Measurements from ENCODE around the gene TOR1AIP2.

GRCh38 chr1:179923029-179923428 lies 45.4 kb upstream of the TOR1AIP2 start:
- TF ChIP-seq EZH2 (IDR thresholded peaks at IDR 0.05) (no peak), POLR2AphosphoS5 (IDR thresholded peaks at IDR 0.05; ENCODE audit: borderline replicate concordance, low read depth, low read length) (no peak), FOXP2 (optimal IDR thresholded peaks at IDR 0.05; ENCODE audit: control extremely low read depth, extremely low read length, insufficient read depth) (no peak)
